SU-DHL-6 (cell line): ENCODE measurements around the gene ATP9A.

Source experiments
- H2AFZ ChIP-seq: fragments of 200-600 bp; sonication (generic); 2 replicates; pipeline ENCODE4 v1.6.1; 2014; ENCODE audit warnings: low read depth, mild to moderate bottlenecking, moderate library complexity, mixed read lengths, antibody characterized with exemption, low read length; ENCODE audit not compliant: severe bottlenecking
- H3F3A ChIP-seq: fragments of 200-600 bp; shearing (Covaris generic); 2 replicates; pipeline ENCODE4 v1.6.0; 2016; ENCODE audit warnings: antibody characterized with exemption, mild to moderate bottlenecking; ENCODE audit not compliant: insufficient read depth
- H3K27ac ChIP-seq: fragments of 200-600 bp; sonication (generic); 2 replicates; pipeline ENCODE4 v1.5.1; 2016; ENCODE audit warnings: low read depth, mild to moderate bottlenecking, low read length, moderate library complexity, mixed read lengths
- H3K27me3 ChIP-seq: fragments of 200-600 bp; sonication (generic), shearing (Covaris generic); 2 replicates; pipeline ENCODE4 v1.6.0; 2014; ENCODE audit warnings: mild to moderate bottlenecking, low read length
- H3K36me3 ChIP-seq: fragments of 200-600 bp; sonication (generic); 2 replicates; pipeline ENCODE4 v1.6.1; 2014; ENCODE audit warnings: mild to moderate bottlenecking, low read length, mixed read lengths
- H3K4me2 ChIP-seq: fragments of 300-600, 200-600 bp; shearing (Covaris generic), sonication (generic); 2 replicates; pipeline ENCODE4 v1.6.0; 2014; ENCODE audit warnings: low read length, low read depth, mild to moderate bottlenecking; ENCODE audit not compliant: poor library complexity, severe bottlenecking
- H3K4me3 ChIP-seq: fragments of 200-600 bp; sonication (generic); 2 replicates; pipeline ENCODE4 v1.5.1; 2014; ENCODE audit warnings: antibody characterized with exemption, low read length, mild to moderate bottlenecking, mixed read lengths; ENCODE audit not compliant: insufficient read depth, poor library complexity, severe bottlenecking
- H3K79me2 ChIP-seq: fragments of 200-600 bp; sonication (generic); 2 replicates; pipeline ENCODE4 v1.6.1; 2014; ENCODE audit warnings: mild to moderate bottlenecking, low read length, moderate library complexity; ENCODE audit not compliant: insufficient read depth
- H3K9ac ChIP-seq: fragments of 200-600 bp; sonication (generic); 2 replicates; pipeline ENCODE4 v1.7.0; 2014; ENCODE audit warnings: mild to moderate bottlenecking, low read length
- H3K9me2 ChIP-seq: fragments of 200-600 bp; sonication (generic); replicated peaks from 2 replicates; pipeline ENCODE4 v1.6.1; 2014; ENCODE audit warnings: low read length; ENCODE audit not compliant: insufficient read depth
- H3K9me3 ChIP-seq: fragments of 200-600 bp; sonication (generic); 2 replicates; pipeline ENCODE4 v1.6.1; 2014; ENCODE audit warnings: low read length, mixed read lengths; ENCODE audit not compliant: insufficient read depth
- H4K20me1 ChIP-seq: fragments of 200-600 bp; sonication (generic); 2 replicates; pipeline ENCODE4 v1.6.1; 2014; ENCODE audit warnings: low read depth, mild to moderate bottlenecking, antibody characterized with exemption, low read length, moderate library complexity, mixed read lengths
- CTCF ChIP-seq: fragments of 200-600 bp; sonication (generic); IDR thresholded peaks from one replicate; pipeline ENCODE4 v1.5.1; 2017; ENCODE audit warnings: antibody characterized with exemption, mild to moderate bottlenecking, low read length, moderate library complexity; ENCODE audit not compliant: insufficient read depth, poor library complexity, severe bottlenecking
- EZH2phosphoT487 ChIP-seq: fragments of 200-600 bp; sonication (generic), shearing (Covaris generic); conservative IDR thresholded peaks from 2 replicates; pipeline ENCODE4 v1.6.1; 2018; ENCODE audit warnings: mild to moderate bottlenecking, antibody characterized with exemption, low read length, moderate library complexity, mixed read lengths

The ATP9A gene

GRCh38 chr20:51637241-51637640, 130.9 kb downstream of the ATP9A start:
- Histone ChIP-seq H2AFZ (no peak overlapping the region), H3K9me3 (no peaks in the 10 kb centered on the region), H3K36me3 (no peaks in the 10 kb centered on the region), H3K9me2 (no peaks in the 10 kb centered on the region), H3K9ac (no peak overlapping the region), H3K79me2 (no peaks in the 10 kb centered on the region), H3K27me3 (no peaks in the 10 kb centered on the region), H3K27ac (no peak overlapping the region), H3K4me2 (no peak overlapping the region), H3K4me3 (no peak overlapping the region), H3F3A (no peaks in the 10 kb centered on the region), H4K20me1 (no peaks in the 10 kb centered on the region)
- TF ChIP-seq CTCF: no peak
- TF ChIP-seq EZH2phosphoT487: no peak

- Histone ChIP-seq H2AFZ (no peak overlapping the region), H3K9me3 (no peaks in the 10 kb centered on the region), H3K36me3 (no peaks in the 10 kb centered on the region), H3K27ac (no peak overlapping the region), H3K27me3 (no peaks in the 10 kb centered on the region), H3K79me2 (no peaks in the 10 kb centered on the region), H3F3A (no peaks in the 10 kb centered on the region), H3K4me3 (no peak overlapping the region), H4K20me1 (no peaks in the 10 kb centered on the region), H3K4me2 (no peak overlapping the region), H3K9ac (no peak overlapping the region), H3K9me2 (no peaks in the 10 kb centered on the region)
- TF ChIP-seq CTCF: no peak
- no peak for TF ChIP-seq EZH2phosphoT487
These were observed 132.1 kb downstream of the ATP9A start for GRCh38 chr20:51636123-51636522.

GRCh38 chr20:51635680-51636079, 132.5 kb downstream of the ATP9A start:
- Histone ChIP-seq H4K20me1 (no peaks in the 10 kb centered on the region), H3K4me2 (no peak overlapping the region), H3K9ac (no peak overlapping the region), H3K27me3 (no peaks in the 10 kb centered on the region), H2AFZ (no peak overlapping the region), H3K27ac (no peak overlapping the region), H3K36me3 (no peaks in the 10 kb centered on the region), H3K9me3 (no peaks in the 10 kb centered on the region), H3F3A (no peaks in the 10 kb centered on the region), H3K9me2 (no peaks in the 10 kb centered on the region), H3K4me3 (no peak overlapping the region), H3K79me2 (no peaks in the 10 kb centered on the region)
- TF ChIP-seq CTCF: no peak
- TF ChIP-seq EZH2phosphoT487: no peak
